Retinal pigment epithelial cell (primary cell): ENCODE measurements around the gene EPHB2.

Experiments used
- DNase-seq: peaks from one replicate; pipeline ENCODE4 v3.0.0-alpha.2; 2010; ENCODE audit warnings: low read depth
- H3K4me3 ChIP-seq: 2 replicates; pipeline ENCODE4 v1.5.1; 2011; ENCODE audit warnings: mild to moderate bottlenecking, low read length, control low read depth, moderate library complexity
- TF ChIP-seq, protein P1 (sequence below): conservative IDR thresholded peaks from 2 replicates; pipeline ENCODE4 v1.5.1; 2011; ENCODE audit warnings: low read depth, low read length, control low read depth, inconsistent platforms

Gene EPHB2

DNA sequence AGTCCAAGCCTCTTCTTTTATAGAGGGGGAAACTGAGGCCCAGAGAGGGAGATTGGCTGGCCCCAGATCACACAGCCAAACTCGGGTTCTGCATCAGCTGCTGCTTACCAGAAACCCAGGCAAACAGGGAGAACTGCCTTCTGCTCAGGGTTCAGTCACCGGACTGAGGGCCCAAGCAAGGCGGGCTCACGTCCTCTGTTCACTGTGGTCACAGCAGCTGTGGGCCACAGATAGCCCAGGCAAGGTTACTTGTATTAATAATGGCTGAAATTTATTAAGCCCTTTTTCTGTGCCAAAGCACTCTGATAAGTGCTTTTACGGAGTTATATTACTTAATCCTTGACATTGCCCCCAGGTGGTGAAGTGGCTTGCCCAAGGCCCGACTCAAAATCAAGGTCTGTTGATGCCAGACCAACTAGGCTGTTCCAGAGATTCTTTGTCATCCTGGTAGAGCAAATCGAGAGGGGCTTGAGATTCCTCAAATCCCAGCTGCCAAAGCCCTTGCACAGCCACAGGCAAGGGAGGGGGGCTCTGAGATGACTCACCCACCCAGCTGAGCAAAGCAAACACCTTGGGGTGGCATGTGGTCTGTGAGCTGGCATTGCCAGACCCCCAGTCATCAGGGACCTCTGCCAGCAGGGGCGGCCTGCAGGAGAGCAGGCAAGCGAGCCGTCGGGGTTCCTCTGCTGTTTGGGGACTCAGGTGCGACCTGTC lies 36.5 kb downstream of the EPHB2 start:
- peak; percentile 95 for DNase-seq
- no peak overlapping the region for H3K4me3 ChIP-seq
- TF ChIP-seq, protein P1, sequence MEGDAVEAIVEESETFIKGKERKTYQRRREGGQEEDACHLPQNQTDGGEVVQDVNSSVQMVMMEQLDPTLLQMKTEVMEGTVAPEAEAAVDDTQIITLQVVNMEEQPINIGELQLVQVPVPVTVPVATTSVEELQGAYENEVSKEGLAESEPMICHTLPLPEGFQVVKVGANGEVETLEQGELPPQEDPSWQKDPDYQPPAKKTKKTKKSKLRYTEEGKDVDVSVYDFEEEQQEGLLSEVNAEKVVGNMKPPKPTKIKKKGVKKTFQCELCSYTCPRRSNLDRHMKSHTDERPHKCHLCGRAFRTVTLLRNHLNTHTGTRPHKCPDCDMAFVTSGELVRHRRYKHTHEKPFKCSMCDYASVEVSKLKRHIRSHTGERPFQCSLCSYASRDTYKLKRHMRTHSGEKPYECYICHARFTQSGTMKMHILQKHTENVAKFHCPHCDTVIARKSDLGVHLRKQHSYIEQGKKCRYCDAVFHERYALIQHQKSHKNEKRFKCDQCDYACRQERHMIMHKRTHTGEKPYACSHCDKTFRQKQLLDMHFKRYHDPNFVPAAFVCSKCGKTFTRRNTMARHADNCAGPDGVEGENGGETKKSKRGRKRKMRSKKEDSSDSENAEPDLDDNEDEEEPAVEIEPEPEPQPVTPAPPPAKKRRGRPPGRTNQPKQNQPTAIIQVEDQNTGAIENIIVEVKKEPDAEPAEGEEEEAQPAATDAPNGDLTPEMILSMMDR = peak; percentile 22

DNA sequence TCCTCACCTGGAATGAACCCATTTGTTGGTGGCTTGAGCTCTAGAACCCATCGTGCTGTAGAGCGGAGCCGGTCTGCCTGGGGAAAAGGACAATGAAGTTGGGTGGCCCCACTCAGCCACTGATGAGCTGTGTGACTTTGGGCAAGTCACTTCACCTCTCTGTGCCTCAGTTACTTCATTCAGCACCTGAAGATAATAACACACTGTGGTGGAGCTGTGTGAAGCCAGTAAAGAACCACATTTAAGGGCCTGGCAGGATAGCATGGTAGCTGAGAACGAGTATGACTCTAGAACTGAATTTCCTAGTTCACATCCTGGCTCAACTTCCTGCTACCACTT lies 37.1 kb downstream of the EPHB2 start:
- TF ChIP-seq, protein P1 = no peak
- no peak for DNase-seq
- H3K4me3 ChIP-seq = no peak overlapping the region

DNA sequence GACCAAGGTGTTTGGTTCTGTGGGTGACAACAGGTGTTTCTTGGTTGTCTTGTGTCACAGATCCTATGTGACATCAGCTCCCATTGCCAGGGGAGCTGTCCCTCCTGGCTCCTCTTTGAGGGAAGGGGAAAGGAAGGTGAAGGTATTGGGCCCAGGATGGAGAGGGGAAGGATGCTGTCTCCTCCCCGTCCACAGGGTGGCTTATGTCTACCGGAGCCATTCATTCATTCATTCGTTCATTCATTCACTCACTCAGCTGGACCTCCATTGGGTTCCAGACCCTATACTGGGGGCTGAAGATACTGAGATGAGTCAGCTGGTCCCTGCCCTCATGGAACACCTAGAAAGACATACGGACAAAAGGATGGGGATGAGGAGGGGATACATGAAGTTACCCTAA lies 38.9 kb downstream of the EPHB2 start:
- no peak for DNase-seq
- no peak overlapping the region for H3K4me3 ChIP-seq
- TF ChIP-seq, protein P1 = peak; percentile 10

DNA sequence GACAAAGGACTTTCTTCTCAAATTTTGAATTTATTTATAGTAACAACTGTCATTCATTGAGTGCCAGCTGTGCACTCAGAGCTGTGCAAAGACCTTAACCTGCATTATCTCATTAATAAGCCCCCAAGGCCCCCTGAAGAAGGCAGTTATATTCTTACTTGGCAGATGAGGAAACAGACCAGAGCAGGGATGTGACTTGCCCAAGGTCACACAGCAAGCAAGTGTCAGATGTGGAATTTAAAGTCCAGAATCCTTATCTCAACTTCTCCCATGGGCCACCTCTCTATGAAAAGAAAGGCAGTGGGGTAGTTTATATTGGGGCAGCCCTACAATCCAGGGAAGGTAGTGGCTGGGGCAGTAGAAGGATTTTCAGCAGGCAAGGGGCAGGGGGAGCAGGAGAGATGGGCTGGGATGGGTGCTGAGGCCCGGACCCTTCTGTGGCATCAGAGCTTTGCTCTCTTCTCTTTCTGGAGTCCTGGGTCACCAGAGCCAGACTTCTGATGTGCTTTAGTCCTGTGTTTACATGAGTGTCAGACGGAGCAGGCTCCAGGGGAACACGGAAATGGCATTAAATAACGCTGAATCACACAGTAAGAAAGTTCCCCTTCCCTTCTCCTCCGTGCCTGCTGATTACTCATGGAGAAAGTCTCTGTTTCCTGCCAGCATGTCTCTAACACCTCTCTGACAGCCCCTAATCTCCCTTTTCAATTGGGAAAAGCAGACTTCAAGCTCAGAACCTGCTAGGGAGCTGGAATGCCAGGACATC lies 39.5 kb downstream of the EPHB2 start:
- peak; percentile 94 for DNase-seq
- TF ChIP-seq, protein P1 = no peak
- H3K4me3 ChIP-seq = no peak overlapping the region

DNA sequence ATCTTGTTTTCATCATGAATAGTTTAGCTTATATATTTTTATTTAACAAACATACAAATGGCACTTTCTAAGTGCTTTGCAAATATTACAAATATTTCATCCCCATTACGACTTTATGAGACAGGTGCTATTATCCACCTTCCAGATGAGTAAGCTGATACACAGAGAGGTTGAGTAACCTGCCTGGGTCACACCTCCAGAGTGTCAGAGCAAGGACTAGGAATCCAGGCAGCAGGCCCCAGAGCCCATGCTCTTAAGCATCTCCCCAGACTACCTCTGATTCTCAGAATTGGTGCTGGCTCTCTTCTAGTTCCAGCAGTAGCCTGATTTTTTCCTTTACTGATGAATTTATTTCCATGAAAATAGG lies 40.0 kb downstream of the EPHB2 start:
- DNase-seq = no peak
- TF ChIP-seq, protein P1 = no peak

DNA sequence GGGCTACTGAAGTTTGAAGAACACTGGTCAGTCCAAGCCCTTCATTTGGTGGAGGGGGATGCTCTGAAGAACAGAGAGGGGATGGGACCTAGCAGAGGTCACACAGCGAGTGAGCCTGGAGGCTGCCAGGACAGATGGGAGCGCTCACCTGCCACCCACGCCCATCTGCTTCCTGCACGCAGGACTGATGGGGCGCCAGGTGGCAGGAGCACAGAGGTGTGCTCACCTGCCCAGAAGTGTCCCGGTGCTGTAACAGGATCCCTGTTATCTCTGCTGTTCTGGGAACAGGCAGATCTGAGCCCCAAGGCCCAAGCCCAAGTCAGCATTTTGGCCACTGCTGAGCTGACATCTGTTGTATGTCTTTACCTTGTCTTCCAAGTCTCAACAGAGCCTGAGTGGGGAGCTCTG lies 40.5 kb downstream of the EPHB2 start:
- no peak overlapping the region for H3K4me3 ChIP-seq
- TF ChIP-seq, protein P1 = no peak
- no peak for DNase-seq

More for the DNA sequence above, 40.0 kb downstream of the EPHB2 start:
- no peak overlapping the region for H3K4me3 ChIP-seq

DNA sequence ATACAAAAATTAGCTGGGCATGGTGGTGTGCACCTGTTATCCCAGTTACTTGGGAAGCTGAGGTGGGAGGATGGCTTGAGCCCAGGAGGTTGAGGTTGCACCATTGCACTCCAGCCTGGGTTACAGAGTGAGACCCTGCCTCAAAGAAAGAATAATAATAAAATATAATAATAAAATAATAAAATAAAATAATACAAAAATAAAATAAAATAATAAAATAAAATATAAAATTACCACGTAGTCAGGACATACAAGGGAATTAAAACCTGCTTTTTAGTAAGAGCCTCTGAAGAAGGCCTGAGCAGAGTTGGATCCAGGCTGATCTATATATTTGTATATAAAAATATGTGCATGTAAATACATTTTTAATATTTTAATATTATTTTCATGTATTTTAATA lies 41.7 kb downstream of the EPHB2 start:
- TF ChIP-seq, protein P1 = no peak
- no peak for DNase-seq
- H3K4me3 ChIP-seq = no peak overlapping the region
